ENCODE data around the gene BCAR3.
"Not testable (repeated sequence)": the region's sequence is repeated elsewhere in the genome, so short reads cannot be mapped to it uniquely, and the experiment has no call there.

The BCAR3 gene

GRCh38 chr1:93705892-93706500 lies 24.4 kb upstream of the BCAR3 start:
- no peak for DNase-seq

- no peak for DNase-seq
Measured at GRCh38 chr1:93704052-93704451, 22.4 kb upstream of the BCAR3 start.

- DNase-seq: no peak
Measured at GRCh38 chr1:93703643-93704042, 22.0 kb upstream of the BCAR3 start.

- DNase-seq: no peak
Measured at GRCh38 chr1:93702828-93703183, 21.2 kb upstream of the BCAR3 start.

- DNase-seq: no peak
Measured at GRCh38 chr1:93702111-93702827, 20.6 kb upstream of the BCAR3 start.

- no peak for DNase-seq
Measured at GRCh38 chr1:93701629-93702028, 20.0 kb upstream of the BCAR3 start.

GRCh38 chr1:93700532-93701469 lies 19.2 kb upstream of the BCAR3 start:
- DNase-seq: no peak

- no peak for DNase-seq
Measured at GRCh38 chr1:93699503-93700168, 18.0 kb upstream of the BCAR3 start.

- DNase-seq: no peak
Measured at GRCh38 chr1:93699049-93699384, 17.4 kb upstream of the BCAR3 start.

- DNase-seq: no peak
Measured at GRCh38 chr1:93698329-93699048, 16.9 kb upstream of the BCAR3 start.

- not testable (repeated sequence) for DNase-seq
Measured at GRCh38 chr1:93697566-93697965, 15.9 kb upstream of the BCAR3 start.

GRCh38 chr1:93695411-93696005 lies 13.9 kb upstream of the BCAR3 start:
- no peak for DNase-seq

GRCh38 chr1:93694819-93695218 lies 13.2 kb upstream of the BCAR3 start:
- no peak for DNase-seq

GRCh38 chr1:93694039-93694438 lies 12.4 kb upstream of the BCAR3 start:
- DNase-seq: no peak

- no peak for DNase-seq
Measured at GRCh38 chr1:93692983-93693591, 11.4 kb upstream of the BCAR3 start.

GRCh38 chr1:93692451-93692861 lies 10.8 kb upstream of the BCAR3 start:
- DNase-seq: no peak

GRCh38 chr1:93692026-93692425 lies 10.4 kb upstream of the BCAR3 start:
- no peak for DNase-seq

- peak; percentile 25 for DNase-seq
Measured at GRCh38 chr1:93690921-93691789, 9.5 kb upstream of the BCAR3 start.

- DNase-seq: no peak
Measured at GRCh38 chr1:93690341-93690740, 8.7 kb upstream of the BCAR3 start.

GRCh38 chr1:93689521-93690223 lies 8.0 kb upstream of the BCAR3 start:
- DNase-seq: no peak
